NB4 (cell line): ENCODE measurements around the gene SYNGR3.

Experiments used
- CTCF ChIP-seq: IDR thresholded peaks from one replicate; pipeline ENCODE4 v1.5.1; 2012; ENCODE audit warnings: low read depth, low read length
- MAX ChIP-seq: IDR thresholded peaks from 2 replicates; pipeline ENCODE4 v1.6.1; 2011; ENCODE audit warnings: low read depth, low read length

DNA sequence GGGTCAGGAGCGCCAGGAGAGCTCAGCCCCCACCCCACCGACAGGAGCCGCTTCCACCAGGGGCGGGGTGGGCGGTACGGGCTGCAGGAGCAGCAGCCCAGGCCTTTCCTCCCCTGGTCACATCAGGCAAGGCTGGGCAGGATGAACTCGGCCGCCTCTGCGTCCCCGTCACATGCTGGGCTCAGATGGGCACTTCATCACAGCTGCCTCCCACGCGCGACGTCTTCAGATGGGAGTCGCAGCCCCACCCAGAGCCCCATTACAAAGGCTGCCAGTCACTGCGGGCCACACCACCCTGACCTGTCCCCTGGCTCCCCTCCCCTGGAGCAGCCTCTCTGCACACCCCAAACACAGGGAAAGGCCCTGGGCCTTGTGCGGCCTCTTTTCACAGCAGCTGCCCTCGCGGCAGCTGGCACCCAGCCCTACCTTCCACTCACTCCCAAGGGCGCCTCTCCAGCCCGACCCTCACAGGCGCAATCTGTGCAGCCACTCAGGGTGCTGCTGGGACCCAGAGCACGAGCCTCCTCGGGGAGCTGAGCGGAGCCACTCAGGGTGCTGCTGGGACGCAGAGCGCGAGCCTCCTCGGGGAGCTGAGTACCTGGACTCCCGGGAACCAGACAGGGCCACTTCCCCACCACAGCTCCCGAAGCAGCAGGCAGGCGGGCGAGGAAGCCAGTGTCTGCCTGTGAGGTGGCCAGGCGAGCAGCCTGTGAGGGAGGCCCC is 15.2 kb downstream of the SYNGR3 start:
- TF ChIP-seq CTCF (no peak), MAX (no peak)
